ENCODE results near the gene SH2D3C.
"Not testable (repeated sequence)": the region's sequence is repeated elsewhere in the genome, so short reads cannot be mapped to it uniquely, and the experiment has no call there.

SH2D3C gene

DNA sequence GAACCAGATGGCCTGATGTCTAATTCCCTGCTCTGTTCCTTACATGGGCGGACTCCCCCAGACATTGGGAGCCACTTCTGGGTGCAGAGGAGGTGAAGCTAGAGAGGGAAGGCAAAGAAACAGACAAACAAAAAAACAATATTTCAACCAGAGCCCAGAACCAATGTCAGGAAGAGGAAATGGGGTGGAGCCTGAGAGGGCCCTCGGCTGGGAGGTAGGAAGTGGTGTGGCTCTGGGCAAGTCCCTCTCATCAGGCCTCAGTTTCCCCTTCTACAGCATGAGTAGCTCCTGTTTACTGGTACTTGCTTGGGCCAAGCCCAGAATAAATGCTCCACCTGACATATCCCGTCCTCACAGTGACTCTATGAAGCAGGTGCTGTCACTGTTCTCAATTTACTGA, 11.1 kb downstream of the SH2D3C start:
- no peak for DNase-seq

DNA sequence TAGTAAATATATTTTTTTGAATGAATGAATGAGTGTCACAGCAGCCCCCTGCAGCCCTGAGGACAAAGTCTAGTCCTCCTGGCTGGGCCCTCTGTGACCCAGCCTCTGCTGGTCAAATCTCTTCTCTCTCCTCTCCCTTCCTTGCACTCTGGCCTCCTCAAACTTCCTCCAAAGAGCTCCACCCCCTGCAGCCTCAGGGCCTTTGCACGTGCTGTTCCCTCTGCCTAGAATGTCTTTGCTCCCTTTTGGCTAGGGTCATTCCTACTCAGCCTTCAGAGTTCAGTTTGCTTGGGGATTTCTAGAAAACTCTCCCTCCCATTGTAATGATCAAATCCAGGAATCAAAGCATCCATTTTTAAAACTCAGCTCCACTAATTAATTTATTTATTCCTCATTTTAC, 13.0 kb downstream of the SH2D3C start:
- no peak for DNase-seq

DNA sequence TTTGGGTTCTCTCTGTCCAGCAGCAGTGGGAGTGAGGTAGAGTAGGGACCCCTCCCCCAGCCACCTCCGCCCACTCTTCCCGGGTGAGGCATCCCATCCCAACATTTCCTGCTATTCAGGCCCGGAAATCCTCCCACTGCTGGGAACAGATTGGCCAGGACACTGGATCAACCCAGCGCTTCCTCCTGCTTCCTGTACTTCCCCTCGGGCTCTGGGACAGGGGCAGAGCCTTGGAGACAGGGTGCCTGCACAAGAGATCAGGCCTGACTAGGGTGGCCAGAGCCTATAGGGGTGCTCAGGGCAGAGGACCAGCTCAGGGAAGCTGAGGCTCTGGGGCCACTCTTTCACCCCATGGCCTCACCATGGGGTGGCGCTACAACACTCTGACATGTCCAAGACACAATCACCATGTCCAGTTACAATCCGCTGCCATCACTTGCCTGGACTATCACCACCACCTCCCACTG, 14.5 kb downstream of the SH2D3C start:
- no peak for DNase-seq

DNA sequence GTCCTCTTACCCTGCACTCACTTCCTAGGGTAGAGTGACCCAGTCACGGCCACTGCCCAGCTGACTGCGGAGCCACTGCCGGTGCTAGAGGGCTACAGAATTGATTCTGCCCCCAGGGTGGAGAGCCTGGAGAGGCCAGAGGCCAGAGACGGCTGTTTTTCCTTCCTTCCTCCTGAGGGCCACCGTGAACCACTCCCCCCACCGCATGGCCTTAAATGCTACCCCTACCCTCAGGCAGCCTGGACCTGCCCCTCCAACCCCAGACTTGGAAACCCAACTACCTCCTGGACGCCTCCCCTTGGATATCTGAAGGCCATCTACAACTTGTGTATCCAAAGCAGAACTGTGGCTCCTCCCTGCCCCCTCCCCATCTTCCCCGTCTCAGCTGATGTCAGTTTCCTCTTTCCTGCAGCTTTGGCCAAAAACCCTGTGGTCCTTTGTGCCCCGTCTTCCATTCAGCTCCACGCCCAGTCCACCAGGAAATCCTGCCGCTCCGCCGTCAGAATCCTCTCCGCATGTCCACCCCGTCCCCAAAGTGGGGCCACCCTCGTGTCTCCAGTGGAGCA, 16.3 kb downstream of the SH2D3C start:
- no peak for DNase-seq

DNA sequence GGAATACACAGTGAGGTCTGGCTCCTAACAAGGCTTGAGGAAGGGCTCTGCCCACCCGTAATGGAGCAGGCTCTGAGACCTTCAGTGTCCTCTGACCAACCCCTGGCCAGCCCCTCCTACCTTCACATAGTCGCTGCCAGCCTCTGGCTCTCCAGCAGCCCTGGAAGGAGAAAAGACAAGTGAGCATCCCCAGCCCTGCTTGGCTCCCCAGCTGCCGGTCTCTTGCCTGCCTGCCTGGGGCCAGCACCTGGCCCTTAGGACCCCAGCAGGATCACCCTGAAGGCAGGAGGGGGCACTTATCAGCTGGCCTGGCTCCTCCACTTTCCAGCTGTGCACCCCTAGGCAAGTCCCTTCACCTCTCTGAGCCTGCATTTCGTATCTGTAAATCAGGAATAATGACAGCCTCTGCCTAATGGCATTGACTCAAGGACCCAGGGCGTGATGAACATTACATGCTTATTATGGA, 16.9 kb downstream of the SH2D3C start:
- DNase-seq, result no peak

DNA sequence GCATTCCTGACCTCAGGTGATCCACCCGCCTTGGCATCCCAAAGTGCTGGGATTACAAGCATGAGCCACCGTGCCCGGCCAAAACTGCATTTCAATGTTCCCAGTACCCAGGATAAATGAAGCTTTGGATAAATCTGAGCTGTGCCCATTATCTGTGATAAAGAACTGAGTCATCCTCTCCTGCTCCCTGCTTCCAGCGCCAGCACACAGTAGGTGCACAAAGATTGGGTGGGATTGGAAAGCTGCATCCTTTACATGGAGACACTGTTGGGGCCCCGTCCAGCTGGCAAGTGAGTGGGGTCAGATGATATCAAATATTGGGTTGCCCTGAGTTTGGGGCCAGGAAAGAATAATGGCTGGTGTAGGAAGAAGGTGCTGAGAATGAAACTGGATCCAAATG, 17.4 kb downstream of the SH2D3C start:
- no peak for DNase-seq

DNA sequence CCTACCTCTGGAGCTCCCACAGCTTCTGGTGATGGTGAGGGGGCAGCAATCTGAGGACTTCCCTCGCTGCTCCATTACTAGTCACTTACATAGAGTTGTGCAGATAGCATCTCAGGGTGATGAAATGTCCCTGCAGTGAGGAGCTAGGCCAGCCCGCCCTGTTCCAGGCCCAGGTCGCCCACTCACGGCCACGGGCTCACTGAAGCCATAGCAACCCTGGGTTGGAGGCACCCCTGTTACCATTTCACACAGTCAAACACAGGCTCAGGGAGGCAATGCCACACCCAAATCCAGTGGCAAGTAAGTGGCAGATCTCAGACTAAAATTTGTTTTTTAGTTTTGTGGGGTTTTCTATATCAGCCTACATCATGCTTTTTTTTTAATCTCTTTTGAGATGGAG, 19.6 kb downstream of the SH2D3C start:
- no peak for DNase-seq

DNA sequence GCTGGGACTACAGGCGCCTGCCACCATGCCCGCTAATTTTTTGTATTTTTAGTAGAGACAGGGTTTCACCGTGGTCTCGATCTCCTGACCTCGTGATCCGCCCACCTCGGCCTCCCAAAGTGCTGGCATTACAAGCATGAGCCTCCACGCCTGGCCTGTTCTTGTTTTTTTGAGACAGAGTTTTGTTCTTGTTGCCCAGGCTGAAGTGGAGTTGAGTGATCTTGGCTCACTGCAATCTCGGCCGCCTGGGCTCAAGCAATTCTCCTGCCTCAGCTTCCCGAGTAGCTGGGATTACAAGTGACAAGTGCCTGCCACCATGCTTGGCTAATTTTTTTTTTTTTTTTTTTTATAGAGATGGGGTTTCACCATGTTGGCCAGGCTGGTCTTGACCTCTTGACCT, 21.7 kb downstream of the SH2D3C start:
- not testable (repeated sequence) for DNase-seq

DNA sequence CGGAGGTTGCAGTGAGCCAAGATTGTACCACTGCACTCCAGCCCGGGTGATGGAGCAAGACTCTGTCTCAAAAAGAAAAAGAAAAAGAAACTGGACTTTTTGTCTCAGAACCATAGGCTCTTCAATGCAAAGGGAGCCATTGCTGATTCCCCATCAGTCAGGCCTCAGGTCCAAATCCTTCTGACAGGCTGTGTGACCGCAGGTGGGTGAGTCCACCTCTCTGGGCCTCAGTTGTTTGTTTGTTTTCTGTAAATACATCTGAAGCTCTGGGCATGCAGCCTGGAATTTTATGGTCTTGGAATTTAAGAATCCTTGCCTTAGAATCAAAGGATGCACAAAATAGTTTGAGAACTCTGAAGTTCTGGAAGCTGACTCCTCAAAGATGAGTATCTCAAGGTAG, 22.2 kb downstream of the SH2D3C start:
- no peak for DNase-seq

DNA sequence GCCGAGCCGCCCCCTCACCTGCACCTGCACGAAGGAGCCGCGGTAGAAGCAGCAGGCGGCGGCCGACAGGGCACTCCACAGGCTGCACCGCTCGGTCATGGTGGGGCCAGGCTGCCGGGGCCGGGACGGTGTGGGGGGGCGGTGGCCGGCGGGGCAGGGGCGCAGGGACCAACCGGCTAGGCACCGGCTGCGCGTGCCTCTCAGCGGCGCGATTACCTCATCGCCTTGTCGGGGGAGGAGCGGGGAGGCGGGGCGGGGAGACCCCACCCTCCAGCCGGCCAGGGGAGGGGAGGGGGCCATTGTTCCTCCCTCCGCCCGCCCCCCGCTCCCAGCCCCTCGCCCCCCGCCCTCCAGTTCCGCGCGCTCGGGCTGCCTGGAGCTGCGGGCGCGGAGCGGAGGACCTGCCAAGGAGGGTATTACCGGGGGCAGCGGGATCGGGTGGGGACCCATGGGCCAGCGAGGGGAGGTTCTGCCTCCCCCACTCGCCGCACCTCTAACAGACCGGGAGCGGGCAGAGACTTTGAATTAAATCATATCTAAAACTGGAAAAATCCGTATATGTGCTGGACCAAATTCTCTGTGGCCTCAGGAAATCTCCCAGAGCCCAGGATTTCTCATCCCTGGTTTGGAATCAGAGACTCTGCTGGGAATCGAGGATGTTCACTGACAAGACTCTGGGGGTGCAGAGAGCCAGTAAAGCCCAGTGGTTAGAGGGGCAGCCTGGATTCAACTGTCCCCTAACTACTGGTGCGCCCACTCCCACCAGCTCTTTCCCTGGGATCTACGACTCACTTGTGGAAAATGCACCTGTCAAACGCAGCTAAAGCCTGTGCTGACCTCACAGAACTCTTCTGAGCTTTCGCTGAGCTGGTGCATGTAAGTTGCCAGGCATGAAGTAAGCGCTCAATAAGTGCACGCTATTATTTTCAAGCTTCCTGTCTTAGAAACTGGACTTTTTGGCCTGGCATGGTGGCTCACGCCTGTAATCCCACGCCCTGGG, 23.1 kb downstream of the SH2D3C start:
- peak; percentile 19 to 22 for DNase-seq

DNA sequence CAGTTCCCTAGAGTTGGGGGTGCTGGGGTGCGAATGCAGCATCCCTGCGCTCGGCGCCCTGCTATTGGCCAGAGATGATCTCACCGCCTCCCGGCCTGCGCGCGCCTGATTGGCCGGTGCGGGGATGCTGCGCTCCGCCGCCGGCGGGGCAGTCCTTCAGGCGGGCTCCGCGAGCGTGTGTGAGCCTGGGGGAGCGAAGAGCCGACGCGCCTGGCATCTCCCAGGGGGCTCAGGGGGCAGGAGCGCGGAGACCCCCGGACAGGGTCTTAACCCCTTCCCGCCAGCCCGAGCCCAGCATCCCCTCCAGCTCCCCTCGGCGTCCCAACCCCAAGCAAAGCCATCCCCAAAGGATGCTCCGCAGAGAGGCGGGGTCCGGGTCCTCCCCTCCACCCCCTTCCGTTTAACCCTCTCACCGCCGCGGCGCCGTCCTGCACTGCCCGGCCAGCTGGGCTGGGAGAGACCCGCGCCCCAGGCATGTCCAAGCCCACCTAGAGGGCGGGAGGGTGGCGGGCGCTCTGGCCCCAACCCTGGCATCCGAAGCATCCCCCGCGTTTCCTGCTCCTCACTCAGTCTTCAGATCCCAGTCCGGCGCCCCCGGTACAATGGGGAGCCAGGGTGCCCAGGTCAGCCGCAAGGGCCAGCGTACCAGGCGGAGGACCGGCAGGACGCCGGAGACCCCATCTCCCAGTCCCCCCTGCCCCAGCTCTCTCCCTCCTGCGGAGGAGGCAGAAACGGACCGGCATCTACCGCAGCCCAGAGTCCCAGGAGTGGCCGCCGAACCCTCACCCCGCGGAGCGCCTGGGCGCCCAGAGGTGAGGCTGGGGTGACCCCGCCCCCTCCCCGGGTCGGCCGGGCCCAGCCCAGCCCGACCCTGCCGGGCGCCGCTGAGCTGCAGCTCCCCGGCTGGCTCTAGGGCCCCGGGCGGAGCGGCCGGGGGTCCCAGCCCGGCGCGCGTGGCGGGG, 24.1 kb downstream of the SH2D3C start:
- peak; percentile 20 to 28 for DNase-seq

DNA sequence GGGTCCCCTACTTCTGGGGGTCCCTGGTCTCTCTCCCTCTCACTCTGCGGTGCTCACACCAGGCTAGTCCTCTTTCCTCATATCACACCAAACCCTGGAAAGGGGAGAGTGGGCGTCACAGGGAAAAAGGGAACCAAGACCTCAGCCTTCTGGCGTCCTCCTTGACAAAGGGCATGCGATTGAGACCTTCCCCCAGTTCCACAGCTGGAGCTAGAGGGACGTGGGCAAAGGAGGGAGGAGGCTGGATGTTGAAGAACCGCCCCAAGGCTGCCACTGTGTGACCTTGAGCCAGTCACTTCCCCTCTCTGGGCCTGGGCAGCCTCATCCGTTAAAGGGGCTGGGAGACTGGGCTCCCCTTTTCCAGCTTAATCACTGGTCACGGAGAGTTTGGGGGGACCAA, 24.8 kb downstream of the SH2D3C start:
- DNase-seq, result no peak

DNA sequence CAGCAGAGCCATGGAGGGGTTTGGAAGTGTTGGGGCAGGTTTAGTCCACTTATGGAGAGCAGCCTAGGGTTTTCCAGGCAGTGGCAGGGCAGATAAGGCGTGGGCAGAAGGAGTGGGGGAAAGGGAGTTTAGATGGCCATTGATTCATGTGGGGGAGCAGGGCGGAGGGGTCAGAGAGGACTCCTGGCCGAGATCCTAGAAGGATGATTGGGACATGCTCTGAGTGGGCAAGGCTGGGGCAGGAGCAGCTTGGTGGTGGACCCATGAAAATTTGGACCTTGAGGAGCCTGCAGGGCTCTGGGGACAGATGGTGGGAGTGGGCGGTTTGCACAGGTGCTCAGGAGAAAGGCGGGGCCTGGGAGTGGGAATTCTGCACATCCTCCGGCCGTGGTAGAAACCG, 25.3 kb downstream of the SH2D3C start:
- DNase-seq, result no peak

DNA sequence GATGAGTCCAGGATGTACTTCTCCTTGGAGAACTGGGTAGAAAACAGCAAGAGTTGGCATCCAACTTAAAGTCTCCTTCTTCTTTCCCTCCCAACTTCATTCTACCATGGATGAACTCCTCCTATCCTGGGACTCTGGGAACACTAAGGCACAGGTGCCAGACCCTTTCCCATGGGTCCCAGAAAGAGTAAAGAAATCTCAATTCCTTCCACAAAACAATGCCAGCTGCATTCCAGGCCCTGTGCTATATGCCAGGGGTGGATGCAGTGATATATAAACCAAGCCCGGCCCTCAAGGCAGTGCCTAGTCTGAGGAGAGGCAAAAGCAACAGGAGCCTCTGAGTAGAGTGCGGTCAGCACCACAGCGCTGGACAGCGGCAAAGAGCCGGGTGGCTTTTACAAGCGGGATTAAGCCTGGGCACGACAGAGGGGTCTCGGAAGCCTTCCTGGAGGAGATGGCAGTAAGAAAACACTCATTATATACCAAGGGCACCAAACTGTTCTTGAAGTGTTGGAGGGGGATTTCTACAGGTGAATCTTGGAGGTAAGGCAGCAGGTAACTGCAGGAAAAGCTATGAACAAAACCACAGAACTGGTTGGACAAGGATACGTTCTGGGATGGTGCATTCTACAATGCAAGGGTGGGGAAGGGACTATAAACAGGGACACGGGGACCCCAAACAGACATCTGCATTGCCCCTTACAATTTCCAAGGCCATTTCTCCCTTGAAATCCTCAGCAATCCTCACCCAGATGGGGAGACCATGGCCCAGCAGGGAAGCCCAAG, 27.0 kb downstream of the SH2D3C start:
- DNase-seq, result no peak

DNA sequence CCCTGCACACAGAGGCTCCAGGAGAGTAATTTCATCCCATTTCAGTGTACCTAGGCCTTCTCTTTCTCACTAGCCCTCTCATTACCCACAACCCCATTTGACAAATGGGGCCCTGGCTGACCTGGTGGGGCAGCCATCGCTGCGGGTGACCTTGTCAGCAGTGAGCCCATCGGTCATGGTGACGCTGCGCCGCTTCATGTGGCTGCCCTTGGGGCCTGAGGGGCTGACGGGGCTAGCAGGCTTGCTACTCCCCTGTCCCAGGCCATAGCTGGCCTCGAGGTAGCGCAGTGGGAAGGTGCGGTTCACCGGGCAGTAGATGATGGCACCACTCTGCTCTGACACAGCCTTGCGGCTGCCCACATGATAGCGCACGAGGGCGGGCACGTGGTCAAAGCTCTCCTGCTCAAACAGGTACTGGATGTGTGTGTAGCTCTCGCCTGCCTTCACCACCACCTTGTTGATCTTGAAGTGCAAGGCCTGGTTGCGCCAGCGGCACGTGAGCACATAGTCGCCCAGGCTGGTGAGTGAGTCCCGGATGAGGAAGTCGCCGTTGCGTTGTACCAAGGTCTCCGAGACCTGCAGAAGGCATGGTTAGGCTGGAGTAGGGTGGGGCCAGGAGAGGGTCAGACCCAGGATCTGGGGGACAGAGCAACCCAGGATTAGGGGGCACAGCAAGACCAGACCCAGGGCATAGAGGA, 29.2 kb downstream of the SH2D3C start:
- DNase-seq, result no peak

DNA sequence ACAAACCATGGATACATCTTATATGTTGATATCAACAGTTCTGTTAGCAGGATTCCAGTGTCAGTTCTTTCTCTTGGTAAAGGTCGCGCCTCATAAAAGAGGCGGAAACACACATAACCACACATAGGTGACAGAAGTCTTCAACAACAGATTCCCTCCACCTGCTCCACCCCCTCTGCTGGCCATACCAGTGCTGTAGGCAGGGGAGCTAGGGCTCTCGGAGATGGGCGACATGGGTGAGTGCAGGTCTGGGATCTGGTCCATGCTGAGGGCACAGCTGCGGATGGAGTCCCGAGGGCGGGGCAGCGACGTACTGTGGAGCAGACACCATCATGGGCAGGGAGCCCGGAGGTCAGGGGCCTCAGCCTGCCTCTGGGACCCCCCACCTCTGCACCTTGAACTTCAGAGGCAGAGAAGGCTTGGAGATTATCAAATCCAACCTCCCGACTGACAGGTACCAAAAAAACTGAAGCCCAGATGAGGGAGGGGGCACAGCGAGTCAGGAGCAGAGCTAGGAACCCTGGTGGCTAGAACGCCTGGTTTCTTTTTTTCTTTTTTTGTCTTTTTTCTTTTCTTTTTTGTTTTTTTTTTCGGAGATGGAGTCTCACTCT, 31.4 kb downstream of the SH2D3C start:
- DNase-seq, result no peak

DNA sequence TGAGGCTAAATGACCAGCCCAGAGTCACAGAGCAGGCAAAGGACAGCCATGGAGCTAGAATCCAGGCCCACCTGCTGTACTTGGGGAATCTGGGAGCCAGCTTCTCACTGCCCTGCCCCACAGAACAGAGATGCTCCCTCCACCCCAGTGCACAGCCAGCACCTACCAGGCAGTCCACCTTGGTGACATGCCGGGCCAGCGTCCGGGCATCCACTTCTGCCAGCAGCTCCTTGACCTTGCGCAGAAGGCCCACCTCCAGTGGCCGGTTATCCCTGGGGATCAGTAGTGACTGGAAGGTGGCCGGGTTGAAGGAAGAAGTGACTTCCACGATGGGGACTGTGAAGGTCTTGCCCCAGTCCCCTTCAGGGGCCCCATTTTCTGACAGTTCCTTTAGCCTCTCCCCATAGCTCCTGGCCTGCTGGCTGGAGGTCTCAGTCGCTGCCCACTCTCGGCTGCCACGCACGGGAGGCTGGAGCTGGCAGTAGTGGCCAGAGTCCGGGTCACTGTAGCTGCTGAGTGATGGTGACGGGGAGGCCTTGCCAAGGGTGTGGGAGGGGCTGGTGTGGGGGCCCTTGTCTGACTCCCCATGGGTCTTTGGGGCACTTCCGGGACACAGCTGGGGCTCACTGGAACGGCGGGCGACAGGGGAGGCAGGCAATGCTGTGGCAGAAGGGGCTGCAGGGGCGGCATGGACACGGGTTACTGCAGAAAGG, 33.9 kb downstream of the SH2D3C start:
- no peak for DNase-seq

DNA sequence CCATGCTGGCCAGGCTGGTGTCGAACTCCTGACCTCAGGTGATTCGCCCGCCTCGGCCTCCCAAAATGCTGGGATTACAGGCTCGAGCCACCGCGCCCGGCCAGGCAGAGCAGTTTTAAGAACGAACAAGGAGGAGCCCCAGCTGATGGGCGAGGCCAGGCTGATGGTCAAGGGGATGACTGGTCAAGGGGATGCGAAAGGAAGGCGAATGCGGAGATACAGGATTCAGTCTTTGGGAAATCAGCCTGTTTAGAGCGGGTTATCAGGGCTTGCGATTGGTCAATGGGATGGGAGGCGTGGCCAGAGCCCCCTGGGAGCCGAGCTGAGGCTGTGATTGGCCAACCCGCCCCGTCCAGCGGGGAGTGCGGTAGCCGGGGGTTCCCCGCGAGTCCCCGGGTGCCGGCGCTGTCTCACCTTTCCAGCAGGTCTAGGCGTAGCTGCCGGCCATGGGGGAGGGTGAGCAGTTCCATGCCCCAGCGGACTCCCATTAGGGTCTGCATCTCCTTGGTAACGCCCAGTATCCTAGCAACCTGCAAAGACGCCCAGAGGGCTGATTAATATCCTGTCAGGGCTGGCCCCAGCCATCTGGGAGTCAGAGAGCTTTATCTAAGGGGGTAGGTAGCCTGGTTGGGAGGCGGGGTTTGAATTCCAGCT, 35.9 kb downstream of the SH2D3C start:
- no peak for DNase-seq

DNA sequence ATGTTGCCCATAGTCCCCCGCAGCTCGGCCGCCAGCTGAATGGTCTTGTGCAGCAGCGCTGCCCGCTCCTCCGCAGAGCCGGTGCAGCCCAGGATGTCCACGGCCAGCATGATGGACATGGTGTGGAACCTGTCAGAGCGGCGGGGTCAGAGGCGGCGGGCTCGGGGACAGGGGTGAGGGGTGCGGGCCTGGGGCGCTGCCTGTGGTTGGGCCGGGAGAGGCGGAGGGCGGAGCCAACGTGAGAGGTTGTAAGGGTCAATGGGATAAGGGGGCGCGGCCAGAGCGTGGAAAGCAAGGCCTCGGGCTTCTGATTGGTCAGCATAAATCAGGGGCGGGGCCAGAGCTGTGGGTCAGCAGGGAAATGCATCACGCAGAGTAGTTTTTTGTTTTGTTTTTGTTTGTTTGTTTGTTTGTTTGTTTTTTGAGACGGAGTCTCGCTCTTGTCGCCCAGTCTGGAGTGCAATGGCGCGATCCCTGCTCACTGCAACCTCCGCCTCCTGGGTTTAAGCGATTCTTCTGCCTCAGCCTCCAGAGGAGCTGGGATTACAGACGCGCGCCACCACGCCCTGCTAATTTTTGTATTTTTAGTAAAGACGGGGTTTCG, 36.5 kb downstream of the SH2D3C start:
- DNase-seq, result no peak

Measured in NCI-H2081 (cell line).